Measurements from ENCODE around the gene ENAH. TPM values are rescaled to one million over a fixed set of nuclear protein-coding genes. Genes with fewer than 3 reads are reported as not detected.

The ENAH gene
- total and polyA plus RNA-seq, 2 experiments from 2014 or later = 109 to 184 TPM

- peaks cover 17% of the 10 kb centered on the region; the same call in 1 of the 2 replicates for H4K20me1 ChIP-seq (replicated peaks; ENCODE audit: insufficient read depth)
- no peak overlapping the region for H3K4me3 ChIP-seq
- H3K27me3 ChIP-seq (ENCODE audit: insufficient read depth) = no peaks in the 10 kb centered on the region
- no peak overlapping the region for H3K4me3 Mint-ChIP-seq
- no peaks in the 10 kb centered on the region for H3K36me3 Mint-ChIP-seq (ENCODE audit: low read depth)
- peaks cover 100% of the 10 kb centered on the region for H3K79me2 ChIP-seq (replicated peaks; ENCODE audit: insufficient read depth)
- TF ChIP-seq CREB1 (CRISPR knock-in tag; IDR thresholded peaks at IDR 0.05; ENCODE audit: low read depth) (no peak), STAT1 (IDR thresholded peaks at IDR 0.05; ENCODE audit: unreplicated experiment) (no peak), ZNF331 (CRISPR knock-in tag; IDR thresholded peaks at IDR 0.05; ENCODE audit: low read depth) (no peak), JUNB (IDR thresholded peaks at IDR 0.05; ENCODE audit: unreplicated experiment) (no peak), NANOG (IDR thresholded peaks at IDR 0.05; ENCODE audit: borderline replicate concordance) (no peak), POLR2AphosphoS5 (IDR thresholded peaks at IDR 0.05; ENCODE audit: low read depth) (no peak), ZNF114 (CRISPR knock-in tag; IDR thresholded peaks at IDR 0.05) (no peak), REST (IDR thresholded peaks at IDR 0.05; ENCODE audit: unreplicated experiment) (no peak), EZH2phosphoT487 (IDR thresholded peaks at IDR 0.05; ENCODE audit: unreplicated experiment) (no peak), EZH2 (IDR thresholded peaks at IDR 0.05; ENCODE audit: low read depth, unreplicated experiment) (no peak)
- TF ChIP-seq, protein P1, sequence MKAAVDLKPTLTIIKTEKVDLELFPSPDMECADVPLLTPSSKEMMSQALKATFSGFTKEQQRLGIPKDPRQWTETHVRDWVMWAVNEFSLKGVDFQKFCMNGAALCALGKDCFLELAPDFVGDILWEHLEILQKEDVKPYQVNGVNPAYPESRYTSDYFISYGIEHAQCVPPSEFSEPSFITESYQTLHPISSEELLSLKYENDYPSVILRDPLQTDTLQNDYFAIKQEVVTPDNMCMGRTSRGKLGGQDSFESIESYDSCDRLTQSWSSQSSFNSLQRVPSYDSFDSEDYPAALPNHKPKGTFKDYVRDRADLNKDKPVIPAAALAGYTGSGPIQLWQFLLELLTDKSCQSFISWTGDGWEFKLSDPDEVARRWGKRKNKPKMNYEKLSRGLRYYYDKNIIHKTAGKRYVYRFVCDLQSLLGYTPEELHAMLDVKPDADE (IDR thresholded peaks at IDR 0.05) = no peak
- TF ChIP-seq, protein P2, sequence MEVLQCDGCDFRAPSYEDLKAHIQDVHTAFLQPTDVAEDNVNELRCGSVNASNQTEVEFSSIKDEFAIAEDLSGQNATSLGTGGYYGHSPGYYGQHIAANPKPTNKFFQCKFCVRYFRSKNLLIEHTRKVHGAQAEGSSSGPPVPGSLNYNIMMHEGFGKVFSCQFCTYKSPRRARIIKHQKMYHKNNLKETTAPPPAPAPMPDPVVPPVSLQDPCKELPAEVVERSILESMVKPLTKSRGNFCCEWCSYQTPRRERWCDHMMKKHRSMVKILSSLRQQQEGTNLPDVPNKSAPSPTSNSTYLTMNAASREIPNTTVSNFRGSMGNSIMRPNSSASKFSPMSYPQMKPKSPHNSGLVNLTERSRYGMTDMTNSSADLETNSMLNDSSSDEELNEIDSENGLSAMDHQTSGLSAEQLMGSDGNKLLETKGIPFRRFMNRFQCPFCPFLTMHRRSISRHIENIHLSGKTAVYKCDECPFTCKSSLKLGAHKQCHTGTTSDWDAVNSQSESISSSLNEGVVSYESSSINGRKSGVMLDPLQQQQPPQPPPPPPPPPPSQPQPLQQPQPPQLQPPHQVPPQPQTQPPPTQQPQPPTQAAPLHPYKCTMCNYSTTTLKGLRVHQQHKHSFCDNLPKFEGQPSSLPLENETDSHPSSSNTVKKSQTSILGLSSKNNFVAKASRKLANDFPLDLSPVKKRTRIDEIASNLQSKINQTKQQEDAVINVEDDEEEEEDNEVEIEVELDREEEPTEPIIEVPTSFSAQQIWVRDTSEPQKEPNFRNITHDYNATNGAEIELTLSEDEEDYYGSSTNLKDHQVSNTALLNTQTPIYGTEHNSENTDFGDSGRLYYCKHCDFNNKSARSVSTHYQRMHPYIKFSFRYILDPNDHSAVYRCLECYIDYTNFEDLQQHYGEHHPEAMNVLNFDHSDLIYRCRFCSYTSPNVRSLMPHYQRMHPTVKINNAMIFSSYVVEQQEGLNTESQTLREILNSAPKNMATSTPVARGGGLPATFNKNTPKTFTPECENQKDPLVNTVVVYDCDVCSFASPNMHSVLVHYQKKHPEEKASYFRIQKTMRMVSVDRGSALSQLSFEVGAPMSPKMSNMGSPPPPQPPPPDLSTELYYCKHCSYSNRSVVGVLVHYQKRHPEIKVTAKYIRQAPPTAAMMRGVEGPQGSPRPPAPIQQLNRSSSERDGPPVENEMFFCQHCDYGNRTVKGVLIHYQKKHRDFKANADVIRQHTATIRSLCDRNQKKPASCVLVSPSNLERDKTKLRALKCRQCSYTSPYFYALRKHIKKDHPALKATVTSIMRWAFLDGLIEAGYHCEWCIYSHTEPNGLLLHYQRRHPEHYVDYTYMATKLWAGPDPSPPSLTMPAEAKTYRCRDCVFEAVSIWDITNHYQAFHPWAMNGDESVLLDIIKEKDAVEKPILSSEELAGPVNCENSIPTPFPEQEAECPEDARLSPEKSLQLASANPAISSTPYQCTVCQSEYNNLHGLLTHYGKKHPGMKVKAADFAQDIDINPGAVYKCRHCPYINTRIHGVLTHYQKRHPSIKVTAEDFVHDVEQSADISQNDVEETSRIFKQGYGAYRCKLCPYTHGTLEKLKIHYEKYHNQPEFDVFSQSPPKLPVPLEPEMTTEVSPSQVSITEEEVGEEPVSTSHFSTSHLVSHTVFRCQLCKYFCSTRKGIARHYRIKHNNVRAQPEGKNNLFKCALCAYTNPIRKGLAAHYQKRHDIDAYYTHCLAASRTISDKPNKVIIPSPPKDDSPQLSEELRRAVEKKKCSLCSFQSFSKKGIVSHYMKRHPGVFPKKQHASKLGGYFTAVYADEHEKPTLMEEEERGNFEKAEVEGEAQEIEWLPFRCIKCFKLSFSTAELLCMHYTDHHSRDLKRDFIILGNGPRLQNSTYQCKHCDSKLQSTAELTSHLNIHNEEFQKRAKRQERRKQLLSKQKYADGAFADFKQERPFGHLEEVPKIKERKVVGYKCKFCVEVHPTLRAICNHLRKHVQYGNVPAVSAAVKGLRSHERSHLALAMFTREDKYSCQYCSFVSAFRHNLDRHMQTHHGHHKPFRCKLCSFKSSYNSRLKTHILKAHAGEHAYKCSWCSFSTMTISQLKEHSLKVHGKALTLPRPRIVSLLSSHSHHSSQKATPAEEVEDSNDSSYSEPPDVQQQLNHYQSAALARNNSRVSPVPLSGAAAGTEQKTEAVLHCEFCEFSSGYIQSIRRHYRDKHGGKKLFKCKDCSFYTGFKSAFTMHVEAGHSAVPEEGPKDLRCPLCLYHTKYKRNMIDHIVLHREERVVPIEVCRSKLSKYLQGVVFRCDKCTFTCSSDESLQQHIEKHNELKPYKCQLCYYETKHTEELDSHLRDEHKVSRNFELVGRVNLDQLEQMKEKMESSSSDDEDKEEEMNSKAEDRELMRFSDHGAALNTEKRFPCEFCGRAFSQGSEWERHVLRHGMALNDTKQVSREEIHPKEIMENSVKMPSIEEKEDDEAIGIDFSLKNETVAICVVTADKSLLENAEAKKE (CRISPR knock-in tag; IDR thresholded peaks at IDR 0.05) = no peak
- TF ChIP-seq, protein P3, sequence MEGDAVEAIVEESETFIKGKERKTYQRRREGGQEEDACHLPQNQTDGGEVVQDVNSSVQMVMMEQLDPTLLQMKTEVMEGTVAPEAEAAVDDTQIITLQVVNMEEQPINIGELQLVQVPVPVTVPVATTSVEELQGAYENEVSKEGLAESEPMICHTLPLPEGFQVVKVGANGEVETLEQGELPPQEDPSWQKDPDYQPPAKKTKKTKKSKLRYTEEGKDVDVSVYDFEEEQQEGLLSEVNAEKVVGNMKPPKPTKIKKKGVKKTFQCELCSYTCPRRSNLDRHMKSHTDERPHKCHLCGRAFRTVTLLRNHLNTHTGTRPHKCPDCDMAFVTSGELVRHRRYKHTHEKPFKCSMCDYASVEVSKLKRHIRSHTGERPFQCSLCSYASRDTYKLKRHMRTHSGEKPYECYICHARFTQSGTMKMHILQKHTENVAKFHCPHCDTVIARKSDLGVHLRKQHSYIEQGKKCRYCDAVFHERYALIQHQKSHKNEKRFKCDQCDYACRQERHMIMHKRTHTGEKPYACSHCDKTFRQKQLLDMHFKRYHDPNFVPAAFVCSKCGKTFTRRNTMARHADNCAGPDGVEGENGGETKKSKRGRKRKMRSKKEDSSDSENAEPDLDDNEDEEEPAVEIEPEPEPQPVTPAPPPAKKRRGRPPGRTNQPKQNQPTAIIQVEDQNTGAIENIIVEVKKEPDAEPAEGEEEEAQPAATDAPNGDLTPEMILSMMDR (conservative IDR thresholded peaks at IDR 0.05; ENCODE audit: low read depth in 2 of 2) = no peak
- H3K27ac Mint-ChIP-seq = 0 out of 2 replicates have a peak overlapping the region, but pooled peaks have one; percentile 32
- no peaks in the 10 kb centered on the region for H3K27me3 Mint-ChIP-seq (ENCODE audit: insufficient read depth, low read depth, poor library complexity)
- no peaks in the 10 kb centered on the region for H3K9me3 Mint-ChIP-seq
- ATAC-seq (no peak), DNase-seq (ENCODE audit: low spot score) (no peak)
- no peak overlapping the region; the same call in 1 of the 2 replicates for H3K27ac ChIP-seq (ENCODE audit: low read depth)
- H3K36me3 ChIP-seq (ENCODE audit: insufficient read depth) = peaks cover 6% of the 10 kb centered on the region; the same call in 1 of the 2 replicates
- H3K4me2 ChIP-seq = peak overlapping the region; percentile 20
- no peak overlapping the region for H2AFZ ChIP-seq
- no peaks in the 10 kb centered on the region for H3F3A ChIP-seq (replicated peaks; ENCODE audit: low read depth)
- no peaks in the 10 kb centered on the region for H3K9me2 ChIP-seq (ENCODE audit: insufficient read depth)
- H3K4me1 ChIP-seq (ENCODE audit: insufficient read depth) = peaks cover 75% of the 10 kb centered on the region
- peaks cover 64% of the 10 kb centered on the region for H3K4me1 Mint-ChIP-seq
Measured at GRCh38 chr1:225534135-225534534, 118.8 kb downstream of the ENAH start.
